ENCODE data around the gene CPLANE1. TPM values are rescaled to one million over a fixed set of nuclear protein-coding genes. Genes with fewer than 3 reads are reported as not detected.
"Not testable (repeated sequence)": the region's sequence is repeated elsewhere in the genome, so short reads cannot be mapped to it uniquely, and the experiment has no call there.

The CPLANE1 gene
- total RNA-seq, 2 experiments from 2014 or later, result 7.2 to 10.5 TPM

GRCh38 chr5:37086026-37086425 lies 163.2 kb downstream of the CPLANE1 start:
- H3K9me3 Mint-ChIP-seq (ENCODE audit: insufficient read depth); DNase-seq; POLR2A ChIA-PET; H3K4me1 Mint-ChIP-seq (ENCODE audit: low read depth); H3K4me3 Mint-ChIP-seq; CTCF ChIA-PET; ATAC-seq; H3K27ac Mint-ChIP-seq; H3K27me3 Mint-ChIP-seq (ENCODE audit: low read depth): not testable (repeated sequence)
- H3K36me3 Mint-ChIP-seq (ENCODE audit: low read depth), result peaks cover 11% of the 10 kb centered on the region

GRCh38 chr5:37082977-37083376 lies 166.2 kb downstream of the CPLANE1 start:
- H3K36me3 Mint-ChIP-seq (ENCODE audit: low read depth), result peaks cover 29% of the 10 kb centered on the region
- ATAC-seq; H3K9me3 Mint-ChIP-seq (ENCODE audit: insufficient read depth); CTCF ChIA-PET; H3K27ac Mint-ChIP-seq; POLR2A ChIA-PET; H3K4me1 Mint-ChIP-seq (ENCODE audit: low read depth); H3K4me3 Mint-ChIP-seq; H3K27me3 Mint-ChIP-seq (ENCODE audit: low read depth); DNase-seq: not testable (repeated sequence)

GRCh38 chr5:37080697-37081096 lies 168.5 kb downstream of the CPLANE1 start:
- Mint-ChIP-seq H3K4me1 (ENCODE audit: low read depth) (no peaks in the 10 kb centered on the region), H3K27me3 (ENCODE audit: low read depth) (no peaks in the 10 kb centered on the region), H3K27ac (no peak overlapping the region), H3K36me3 (ENCODE audit: low read depth) (peaks cover 29% of the 10 kb centered on the region), H3K9me3 (ENCODE audit: insufficient read depth) (no peaks in the 10 kb centered on the region), H3K4me3 (no peak overlapping the region)
- ChIA-PET POLR2A (no interaction called here), CTCF (interaction anchor here (1.2 to 1.6 kb wide), 2 partner anchors 9 to 75 kb away, joined by 3 to 4 read pairs; no protein-coding TSS in a partner anchor)
- no peak for ATAC-seq
- no peak for DNase-seq

GRCh38 chr5:37077146-37077545 lies 172.0 kb downstream of the CPLANE1 start:
- Mint-ChIP-seq H3K9me3 (ENCODE audit: insufficient read depth) (no peaks in the 10 kb centered on the region), H3K27me3 (ENCODE audit: low read depth) (no peaks in the 10 kb centered on the region), H3K36me3 (ENCODE audit: low read depth) (peaks cover 21% of the 10 kb centered on the region), H3K4me3 (no peak overlapping the region), H3K27ac (no peak overlapping the region), H3K4me1 (ENCODE audit: low read depth) (no peaks in the 10 kb centered on the region)
- CTCF ChIA-PET, result no interaction called here
- no peak for ATAC-seq
- DNase-seq, result no peak
- POLR2A ChIA-PET, result no interaction called here

GRCh38 chr5:37075399-37075950 lies 173.7 kb downstream of the CPLANE1 start:
- Mint-ChIP-seq H3K27me3 (ENCODE audit: low read depth) (no peaks in the 10 kb centered on the region), H3K36me3 (ENCODE audit: low read depth) (peaks cover 13% of the 10 kb centered on the region), H3K27ac (no peak overlapping the region), H3K4me3 (no peak overlapping the region), H3K9me3 (ENCODE audit: insufficient read depth) (no peaks in the 10 kb centered on the region), H3K4me1 (ENCODE audit: low read depth) (no peaks in the 10 kb centered on the region)
- POLR2A ChIA-PET, result interaction anchor here (1.0 kb wide), 1 partner anchor 219 kb away, joined by 4 read pairs; no protein-coding TSS in a partner anchor
- ATAC-seq, result no peak
- CTCF ChIA-PET, result no interaction called here
- no peak for DNase-seq

- Mint-ChIP-seq H3K9me3 (ENCODE audit: insufficient read depth) (no peaks in the 10 kb centered on the region), H3K4me1 (ENCODE audit: low read depth) (no peaks in the 10 kb centered on the region), H3K36me3 (ENCODE audit: low read depth) (no peaks in the 10 kb centered on the region), H3K27ac (no peak overlapping the region), H3K4me3 (no peak overlapping the region), H3K27me3 (ENCODE audit: low read depth) (no peaks in the 10 kb centered on the region)
- POLR2A ChIA-PET, result interaction anchor here (0.6 kb wide), 1 partner anchor 79 kb away, joined by 3 read pairs; no protein-coding TSS in a partner anchor
- ATAC-seq (no peak), DNase-seq (no peak)
- CTCF ChIA-PET, result interaction anchor here (1.2 kb wide), 1 partner anchor 14 kb away, joined by 3 read pairs; no protein-coding TSS in a partner anchor
These were observed 177.1 kb downstream of the CPLANE1 start for GRCh38 chr5:37071901-37072581.

- H3K27me3 Mint-ChIP-seq (ENCODE audit: low read depth), result no peaks in the 10 kb centered on the region
- ATAC-seq (no peak), DNase-seq (no peak)
- H3K4me3 Mint-ChIP-seq, result no peak overlapping the region
- H3K4me1 Mint-ChIP-seq (ENCODE audit: low read depth), result no peaks in the 10 kb centered on the region
- no peak overlapping the region for H3K27ac Mint-ChIP-seq
- H3K36me3 Mint-ChIP-seq (ENCODE audit: low read depth), result peaks cover under 1% of the 10 kb centered on the region
- ChIA-PET POLR2A (interaction anchor here (0.6 kb wide), 1 partner anchor 79 kb away, joined by 3 read pairs; no protein-coding TSS in a partner anchor), CTCF (interaction anchor here (1.2 kb wide), 1 partner anchor 27 kb away, joined by 5 read pairs; no protein-coding TSS in a partner anchor)
- H3K9me3 Mint-ChIP-seq (ENCODE audit: insufficient read depth), result no peaks in the 10 kb centered on the region
These were observed 177.7 kb downstream of the CPLANE1 start for GRCh38 chr5:37071487-37071886.

- H3K36me3 Mint-ChIP-seq (ENCODE audit: low read depth), result peaks cover 21% of the 10 kb centered on the region
- DNase-seq (no peak), ATAC-seq (no peak)
- no peaks in the 10 kb centered on the region for H3K4me1 Mint-ChIP-seq (ENCODE audit: low read depth)
- CTCF ChIA-PET, result no interaction called here
- POLR2A ChIA-PET, result no interaction called here
- H3K27ac Mint-ChIP-seq, result no peak overlapping the region
- H3K27me3 Mint-ChIP-seq (ENCODE audit: low read depth), result no peaks in the 10 kb centered on the region
- no peak overlapping the region for H3K4me3 Mint-ChIP-seq
- H3K9me3 Mint-ChIP-seq (ENCODE audit: insufficient read depth), result no peaks in the 10 kb centered on the region
These were observed 184.7 kb downstream of the CPLANE1 start for GRCh38 chr5:37064442-37064841.

GRCh38 chr5:37063739-37064138 lies 185.4 kb downstream of the CPLANE1 start:
- Mint-ChIP-seq H3K27ac (no peak overlapping the region), H3K9me3 (ENCODE audit: insufficient read depth) (no peaks in the 10 kb centered on the region), H3K36me3 (ENCODE audit: low read depth) (peaks cover 27% of the 10 kb centered on the region), H3K4me1 (ENCODE audit: low read depth) (no peaks in the 10 kb centered on the region), H3K27me3 (ENCODE audit: low read depth) (no peaks in the 10 kb centered on the region), H3K4me3 (no peak overlapping the region)
- DNase-seq (no peak), ATAC-seq (no peak)
- ChIA-PET POLR2A (no interaction called here), CTCF (no interaction called here)

- no peak overlapping the region for H3K27ac Mint-ChIP-seq
- peaks cover 45% of the 10 kb centered on the region for H3K36me3 Mint-ChIP-seq (ENCODE audit: low read depth)
- POLR2A ChIA-PET, result no interaction called here
These were observed 189.1 kb downstream of the CPLANE1 start for GRCh38 chr5:37060030-37060429.

GRCh38 chr5:37056762-37057161 lies 192.4 kb downstream of the CPLANE1 start:
- no peak overlapping the region for H3K4me3 Mint-ChIP-seq
- H3K36me3 Mint-ChIP-seq (ENCODE audit: low read depth), result peaks cover 50% of the 10 kb centered on the region
- H3K27me3 Mint-ChIP-seq (ENCODE audit: low read depth), result no peaks in the 10 kb centered on the region
- POLR2A ChIA-PET, result no interaction called here
- DNase-seq, result no peak
- CTCF ChIA-PET, result no interaction called here
- no peak for ATAC-seq
- peaks cover 8% of the 10 kb centered on the region for H3K4me1 Mint-ChIP-seq (ENCODE audit: low read depth)
- no peaks in the 10 kb centered on the region for H3K9me3 Mint-ChIP-seq (ENCODE audit: insufficient read depth)
- peak overlapping the region; percentile 36 for H3K27ac Mint-ChIP-seq

More at GRCh38 chr5:37060030-37060429, 189.1 kb downstream of the CPLANE1 start:
- Mint-ChIP-seq H3K9me3 (ENCODE audit: insufficient read depth) (no peaks in the 10 kb centered on the region), H3K27me3 (ENCODE audit: low read depth) (no peaks in the 10 kb centered on the region), H3K4me3 (no peak overlapping the region), H3K4me1 (ENCODE audit: low read depth) (peaks cover 8% of the 10 kb centered on the region)
- CTCF ChIA-PET, result interaction anchor here (0.9 to 1.2 kb wide), 2 partner anchors 15 to 53 kb away, joined by 3 read pairs; no protein-coding TSS in a partner anchor
- no peak for ATAC-seq
- no peak for DNase-seq

Measured in activated CD8-positive, alpha-beta T cell treated with anti-CD3 and anti-CD28 coated beads, Interleukin-2, amount 10 ng/mL, durations not matched to agents 7 days and 5 days (primary cell).